Mesodermal cell (in vitro differentiated cells): ENCODE results near the gene PIPOX.

Experiments
- H3K27ac ChIP-seq: 2 replicates; pipeline ENCODE4 v1.7.0; 2013; ENCODE audit warnings: mild to moderate bottlenecking, low read depth, low read length, moderate library complexity; ENCODE audit not compliant: severe bottlenecking
- H3K36me3 ChIP-seq: 2 replicates; pipeline ENCODE4 v1.7.1; 2013; ENCODE audit warnings: mild to moderate bottlenecking, low read length, moderate library complexity; ENCODE audit not compliant: control insufficient read depth, insufficient read depth
- H3K4me1 ChIP-seq: one replicate; pipeline ENCODE4 v1.7.1; 2013; ENCODE audit warnings: mild to moderate bottlenecking, low read length; ENCODE audit not compliant: insufficient read depth, control insufficient read depth, poor library complexity, severe bottlenecking
- H3K4me3 ChIP-seq: 2 replicates; pipeline ENCODE4 v1.7.0; 2013; ENCODE audit warnings: low read length, control low read depth, mild to moderate bottlenecking; ENCODE audit not compliant: insufficient read depth, poor library complexity, severe bottlenecking; ENCODE audit errors: extremely low read depth
- H3K9me3 ChIP-seq: 2 replicates; pipeline ENCODE4 v1.7.1; 2013; ENCODE audit warnings: mild to moderate bottlenecking, low read length, moderate library complexity; ENCODE audit not compliant: control insufficient read depth
- WGBS, 2 experiments: methylation state at CpG; one replicate each; pipeline ENCODE4 v1.1.5; 2013; ENCODE audit warnings: missing lambda C conversion rate in 2 of 2; ENCODE audit not compliant: insufficient coverage in 2 of 2; 5-methylcytosine and 5-hydroxymethylcytosine counted together

Gene PIPOX

DNA sequence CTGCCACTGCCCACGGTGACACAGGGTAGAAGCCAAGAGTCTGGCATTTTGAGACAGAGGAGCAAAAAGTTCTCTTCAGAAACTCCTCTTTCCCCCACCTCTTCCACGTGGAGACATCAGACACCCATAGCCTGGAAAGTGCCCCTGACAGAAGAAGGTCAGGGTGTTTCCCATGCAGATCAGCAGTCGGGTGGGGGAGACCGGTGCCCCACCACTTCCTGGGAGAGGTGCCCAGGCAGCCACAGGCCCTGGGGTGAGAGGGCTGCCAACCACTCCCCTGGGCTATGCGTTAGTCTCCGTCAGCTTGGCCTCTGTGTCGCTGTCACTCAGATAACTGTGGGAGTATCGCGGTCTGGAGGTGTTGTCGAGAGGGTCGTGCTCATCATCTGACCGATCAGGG is 31.5 kb downstream of the PIPOX start:
- Histone ChIP-seq H3K27ac (no peak overlapping the region), H3K4me3 (no peak overlapping the region), H3K36me3 (peaks cover 17% of the 10 kb centered on the region), H3K9me3 (no peaks in the 10 kb centered on the region), H3K4me1 (no peaks in the 10 kb centered on the region)
- 91 to 96% methylated on average over 7 to 11 of the region's 12 CpGs for WGBS, 2 experiments

DNA sequence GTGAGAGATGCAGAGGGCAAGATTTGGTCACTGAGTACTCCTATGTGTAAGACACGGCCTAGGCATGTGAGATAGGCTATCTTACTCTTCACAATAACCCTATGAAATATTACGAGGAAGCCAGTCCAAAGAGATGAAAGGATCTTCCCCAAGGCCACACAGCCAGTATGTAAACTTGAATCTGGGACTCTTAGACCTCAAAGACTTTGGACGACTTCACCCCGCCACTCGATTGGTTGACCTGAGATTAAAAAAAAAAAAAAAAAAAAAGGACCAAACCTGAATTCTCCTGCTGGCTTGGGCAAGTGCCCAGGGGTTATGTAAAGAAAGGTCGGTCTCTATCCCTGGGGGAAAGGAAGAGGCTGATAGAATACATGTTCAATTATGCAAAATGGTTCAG is 33.1 kb downstream of the PIPOX start:
- Histone ChIP-seq H3K4me1 (no peaks in the 10 kb centered on the region), H3K36me3 (peaks cover 29% of the 10 kb centered on the region), H3K4me3 (no peak overlapping the region), H3K9me3 (no peaks in the 10 kb centered on the region), H3K27ac (no peak overlapping the region)
- WGBS, 2 experiments = 96 to 100% methylated on average over 2 to 4 of the region's 6 CpGs

DNA sequence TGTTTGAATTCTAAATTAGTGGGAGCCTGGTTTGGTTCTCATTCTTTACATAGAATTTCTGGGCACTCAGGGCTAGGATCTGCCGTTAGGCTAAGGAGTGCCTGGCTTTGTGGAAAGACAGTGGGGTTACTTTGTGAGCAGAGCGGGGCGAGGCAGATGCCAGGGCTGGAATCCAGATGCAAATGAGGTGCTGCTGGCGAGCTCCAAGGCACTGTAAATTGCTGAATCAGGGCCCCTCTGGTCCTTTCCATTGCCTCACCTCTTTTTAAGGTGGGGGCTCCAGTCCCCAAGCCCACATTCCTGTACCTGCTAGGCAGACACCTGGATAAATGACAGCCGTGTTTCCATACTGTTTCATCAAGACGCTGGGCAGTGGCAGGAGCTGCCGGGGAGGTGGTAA is 33.8 kb downstream of the PIPOX start:
- Histone ChIP-seq H3K36me3 (peaks cover 35% of the 10 kb centered on the region), H3K4me1 (no peaks in the 10 kb centered on the region), H3K9me3 (no peaks in the 10 kb centered on the region), H3K27ac (no peak overlapping the region), H3K4me3 (no peak overlapping the region)
- WGBS, 2 experiments = 73 to 89% methylated on average over 5 to 7 of the region's 7 CpGs

DNA sequence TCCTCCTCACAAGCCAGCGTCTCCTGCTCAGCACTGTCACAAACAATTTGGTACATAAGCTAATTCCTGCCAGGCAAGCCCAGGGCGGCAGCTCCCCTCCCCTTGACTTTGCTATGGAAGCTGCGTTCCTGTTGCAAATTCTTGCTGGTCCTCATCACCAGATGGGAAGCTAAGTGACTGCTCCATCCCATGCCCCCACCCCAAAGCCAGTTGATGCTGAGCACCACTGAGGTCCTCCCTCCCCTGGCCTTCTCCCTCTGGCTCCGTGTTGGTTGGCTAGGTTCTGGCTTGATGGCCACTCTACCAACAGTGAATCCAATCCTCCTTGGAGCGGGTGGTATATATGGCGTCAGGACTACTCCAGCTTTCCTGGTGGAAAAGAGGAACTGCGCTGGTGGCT is 34.4 kb downstream of the PIPOX start:
- H3K4me1 ChIP-seq = no peaks in the 10 kb centered on the region
- WGBS, 2 experiments = 97 to 98% methylated on average over 5 to 6 of the region's 7 CpGs
- no peak overlapping the region for H3K27ac ChIP-seq
- H3K4me3 ChIP-seq = no peak overlapping the region
- no peaks in the 10 kb centered on the region for H3K9me3 ChIP-seq
- peaks cover 41% of the 10 kb centered on the region for H3K36me3 ChIP-seq

DNA sequence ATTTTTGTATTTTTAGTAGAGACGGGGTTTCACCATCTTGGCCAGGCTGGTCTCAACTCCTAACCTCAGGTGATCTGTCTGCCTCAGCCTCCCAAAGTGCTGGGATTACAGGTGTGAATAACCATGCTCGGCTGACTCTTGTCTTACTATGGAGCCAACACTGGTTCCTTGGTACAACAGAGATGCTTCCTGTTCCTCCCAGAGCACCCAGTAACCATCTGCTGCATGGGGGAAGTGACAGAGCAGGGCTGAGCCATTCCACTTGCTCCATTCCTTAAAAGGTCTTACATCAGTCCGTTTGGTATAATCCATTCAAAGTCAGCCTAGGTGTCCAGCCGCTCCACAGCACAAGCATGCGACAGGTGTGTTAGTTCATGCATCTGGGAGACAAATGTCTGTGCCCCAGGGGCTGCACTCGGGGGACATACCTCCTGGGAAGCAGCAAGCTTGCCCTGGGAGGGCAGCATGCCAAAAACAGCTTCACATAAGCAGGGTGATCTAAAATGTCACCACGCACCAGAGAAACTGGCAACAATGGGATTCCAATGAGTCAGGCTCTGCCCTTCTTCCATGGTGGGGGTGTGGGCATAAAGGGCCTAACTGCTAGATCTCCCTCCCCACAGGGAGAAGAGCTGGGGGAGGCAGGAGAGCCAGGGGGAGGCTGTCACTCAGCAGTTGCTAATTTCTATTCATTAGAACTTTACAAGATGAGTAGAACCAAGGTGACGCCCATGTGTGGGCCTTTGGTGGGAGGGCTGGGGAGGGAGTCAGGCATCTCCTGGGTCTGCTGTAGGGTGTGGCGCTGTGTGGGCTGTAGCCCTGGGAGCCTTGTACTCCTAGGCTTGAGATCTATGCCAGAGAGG is 35.5 kb downstream of the PIPOX start:
- H3K9me3 ChIP-seq = no peaks in the 10 kb centered on the region
- no peak overlapping the region for H3K4me3 ChIP-seq
- no peak overlapping the region for H3K27ac ChIP-seq
- WGBS, 2 experiments = 90 to 91% methylated on average over 7 to 8 of the region's 9 CpGs
- no peaks in the 10 kb centered on the region for H3K4me1 ChIP-seq
- H3K36me3 ChIP-seq = peaks cover 47% of the 10 kb centered on the region

DNA sequence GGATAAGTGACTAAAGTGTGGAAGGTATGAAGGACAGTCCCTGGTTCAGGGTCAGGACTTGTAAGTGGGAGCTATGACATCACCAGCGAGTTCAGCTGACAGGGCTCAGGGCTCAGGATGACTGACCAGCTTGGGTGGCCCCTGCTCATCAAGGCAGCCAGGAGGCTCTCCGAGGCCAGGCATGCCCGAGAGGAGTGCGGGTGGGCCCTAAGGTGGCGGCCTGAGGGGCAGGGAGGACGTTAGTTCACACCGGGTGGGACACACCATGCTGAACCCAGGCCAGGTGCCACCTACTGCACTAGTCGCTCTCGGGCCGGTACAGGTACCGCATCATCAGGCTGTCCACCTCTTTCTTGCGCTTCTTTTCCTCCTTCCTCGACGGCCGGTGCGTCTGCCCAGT is 36.5 kb downstream of the PIPOX start:
- H3K4me1 ChIP-seq = no peaks in the 10 kb centered on the region
- no peak overlapping the region for H3K4me3 ChIP-seq
- no peaks in the 10 kb centered on the region for H3K9me3 ChIP-seq
- no peak overlapping the region for H3K27ac ChIP-seq
- 93 to 97% methylated on average over 14 to 16 of the region's 16 CpGs for WGBS, 2 experiments
- H3K36me3 ChIP-seq = peaks cover 45% of the 10 kb centered on the region

DNA sequence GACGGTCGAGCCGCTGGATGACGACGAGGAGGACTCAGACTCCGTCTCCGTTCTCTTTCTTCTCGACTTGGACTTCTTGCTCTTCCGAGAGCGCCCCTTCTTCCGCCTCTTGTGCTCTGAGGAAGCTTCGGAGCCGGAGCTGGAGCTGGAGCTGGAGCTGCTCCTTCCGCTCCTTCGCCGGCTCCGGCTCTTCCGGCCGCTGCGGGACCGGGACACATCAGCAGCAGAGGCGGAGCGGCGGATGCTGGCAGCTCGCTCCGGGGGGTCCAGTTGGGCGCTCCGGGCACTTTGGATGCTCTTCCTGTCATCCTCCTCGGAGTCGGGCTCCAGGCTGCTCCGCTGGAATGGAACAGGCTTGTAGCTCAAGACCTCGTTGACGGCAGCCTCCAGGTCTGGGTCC is 36.9 kb downstream of the PIPOX start:
- WGBS, 2 experiments = 93 to 95% methylated on average over 23 to 33 of the region's 33 CpGs
- no peak overlapping the region for H3K4me3 ChIP-seq
- H3K9me3 ChIP-seq = no peaks in the 10 kb centered on the region
- H3K4me1 ChIP-seq = peaks cover 4% of the 10 kb centered on the region
- no peak overlapping the region for H3K27ac ChIP-seq
- H3K36me3 ChIP-seq = peaks cover 47% of the 10 kb centered on the region

DNA sequence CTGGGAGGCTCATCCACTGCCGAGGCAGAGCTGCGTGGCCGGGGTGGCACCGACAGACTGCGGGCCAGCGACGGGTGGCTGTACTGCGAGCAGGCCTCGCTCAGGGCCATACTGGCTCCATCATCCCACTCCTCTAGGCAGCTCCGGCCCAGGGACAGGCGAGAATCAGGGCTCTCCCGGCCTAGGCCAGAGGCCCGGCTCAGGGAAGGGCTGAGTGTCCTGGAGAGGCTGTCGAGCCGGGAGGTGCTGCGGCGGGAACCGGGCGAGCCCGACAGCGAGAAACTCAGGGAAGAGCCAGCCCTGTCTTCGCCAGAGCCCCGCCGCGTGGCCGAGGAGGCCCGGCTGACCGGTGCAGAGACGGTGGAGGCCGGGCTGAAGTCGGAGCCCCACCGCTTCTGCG is 37.4 kb downstream of the PIPOX start:
- H3K36me3 ChIP-seq = peaks cover 50% of the 10 kb centered on the region
- H3K9me3 ChIP-seq = no peaks in the 10 kb centered on the region
- no peak overlapping the region for H3K27ac ChIP-seq
- peaks cover 9% of the 10 kb centered on the region for H3K4me1 ChIP-seq
- no peak overlapping the region for H3K4me3 ChIP-seq
- WGBS, 2 experiments = 95 to 98% methylated on average over 28 to 29 of the region's 33 CpGs

DNA sequence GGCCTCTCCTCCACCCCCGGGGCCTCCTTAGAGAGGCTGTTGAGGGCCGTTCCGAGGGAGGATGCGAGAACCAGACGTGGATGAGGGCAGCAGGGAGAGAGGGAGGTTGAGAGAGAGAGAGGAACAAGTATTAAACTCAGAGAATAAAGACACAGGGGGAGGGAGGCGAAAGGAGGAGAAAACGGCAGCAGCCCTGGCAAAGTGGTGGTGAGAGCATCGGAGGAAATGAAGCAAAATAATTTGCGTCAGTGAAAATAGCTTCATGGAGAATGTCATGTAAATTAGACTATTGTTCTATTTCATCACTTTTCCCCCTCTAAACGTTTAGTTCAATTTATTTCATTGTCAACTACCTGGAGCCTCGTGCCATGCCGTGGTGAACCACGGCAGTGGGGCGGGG is 38.0 kb downstream of the PIPOX start:
- Histone ChIP-seq H3K36me3 (peaks cover 56% of the 10 kb centered on the region), H3K27ac (no peak overlapping the region), H3K4me3 (no peak overlapping the region), H3K4me1 (peaks cover 12% of the 10 kb centered on the region), H3K9me3 (no peaks in the 10 kb centered on the region)
- WGBS, 2 experiments = 92 to 95% methylated on average over 8 to 11 of the region's 14 CpGs

DNA sequence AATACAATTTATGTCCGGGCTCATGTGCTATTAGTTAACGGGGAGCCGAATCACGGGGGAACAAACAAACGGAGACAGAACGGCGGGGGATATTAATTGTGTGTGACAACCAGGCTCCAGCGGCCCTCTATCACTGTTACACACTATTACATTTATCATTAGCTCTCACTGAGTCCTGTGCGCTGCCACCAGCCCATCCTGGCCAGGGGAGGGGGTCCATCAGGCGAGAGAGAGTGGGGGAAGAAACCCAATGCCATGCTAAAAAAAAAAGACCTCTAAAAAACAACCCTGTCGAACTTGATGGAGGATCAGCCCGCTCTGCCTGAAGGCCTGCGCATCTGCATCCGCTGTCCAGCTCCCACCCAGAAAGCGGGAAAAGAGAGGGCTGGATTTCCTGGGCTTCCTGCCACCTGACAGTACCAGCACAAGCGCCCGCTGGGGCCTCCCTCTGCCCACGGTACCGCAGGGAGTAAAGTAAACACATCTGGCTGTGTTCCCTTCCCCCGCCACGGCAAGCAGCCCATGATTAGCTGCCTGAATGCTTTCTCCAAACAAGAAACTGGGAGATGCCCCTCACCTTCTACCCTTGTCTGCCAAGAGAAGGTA is 41.7 kb downstream of the PIPOX start:
- peak overlapping the region; percentile 6 for H3K27ac ChIP-seq
- no peaks in the 10 kb centered on the region for H3K9me3 ChIP-seq
- peaks cover 18% of the 10 kb centered on the region for H3K4me1 ChIP-seq
- peaks cover 67% of the 10 kb centered on the region for H3K36me3 ChIP-seq
- no peak overlapping the region for H3K4me3 ChIP-seq
- WGBS, 2 experiments = 66 to 78% methylated on average over 10 to 20 of the region's 21 CpGs

DNA sequence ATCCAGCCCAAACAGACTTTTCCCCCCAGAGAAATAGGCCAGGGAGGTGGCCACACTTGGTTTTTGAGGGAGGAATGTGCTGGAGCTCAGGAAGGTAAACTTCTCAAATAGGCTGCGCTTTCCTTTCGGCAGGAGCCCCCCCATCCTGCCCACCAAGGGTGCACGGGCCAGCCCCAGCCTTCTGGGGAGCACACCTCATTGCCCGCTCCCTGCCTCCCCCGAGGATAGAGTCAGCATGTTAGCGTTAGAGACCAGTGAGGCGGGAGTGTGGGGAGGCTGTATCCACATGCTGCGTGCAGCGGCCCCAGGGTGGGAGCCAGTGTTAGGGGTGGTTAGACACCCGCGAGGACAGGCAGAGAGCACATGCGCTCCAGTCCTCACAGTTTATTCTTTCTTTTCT is 42.3 kb downstream of the PIPOX start:
- Histone ChIP-seq H3K4me3 (no peak overlapping the region), H3K36me3 (peaks cover 68% of the 10 kb centered on the region), H3K27ac (no peak overlapping the region), H3K4me1 (peaks cover 18% of the 10 kb centered on the region), H3K9me3 (no peaks in the 10 kb centered on the region)
- 84 to 89% methylated on average over 7 to 9 of the region's 12 CpGs for WGBS, 2 experiments
